HFF-Myc (cell line): Measurements from ENCODE around the gene MMP11.

Experiments used
- DNase-seq: peaks from one replicate; pipeline ENCODE4 v3.0.0-alpha.2; 2011; ENCODE audit warnings: low read depth; ENCODE audit errors: extremely low read depth
- H3K4me3 ChIP-seq: replicated peaks from 2 replicates; pipeline ENCODE4 v1.5.1; 2011; ENCODE audit warnings: low read depth, mild to moderate bottlenecking, control low read depth, low read length
- CTCF ChIP-seq: IDR thresholded peaks from 2 replicates; pipeline ENCODE4 v1.5.1; 2012; ENCODE audit warnings: mild to moderate bottlenecking, low read depth, low read length, control low read depth; ENCODE audit errors: missing control alignments

Gene MMP11

DNA sequence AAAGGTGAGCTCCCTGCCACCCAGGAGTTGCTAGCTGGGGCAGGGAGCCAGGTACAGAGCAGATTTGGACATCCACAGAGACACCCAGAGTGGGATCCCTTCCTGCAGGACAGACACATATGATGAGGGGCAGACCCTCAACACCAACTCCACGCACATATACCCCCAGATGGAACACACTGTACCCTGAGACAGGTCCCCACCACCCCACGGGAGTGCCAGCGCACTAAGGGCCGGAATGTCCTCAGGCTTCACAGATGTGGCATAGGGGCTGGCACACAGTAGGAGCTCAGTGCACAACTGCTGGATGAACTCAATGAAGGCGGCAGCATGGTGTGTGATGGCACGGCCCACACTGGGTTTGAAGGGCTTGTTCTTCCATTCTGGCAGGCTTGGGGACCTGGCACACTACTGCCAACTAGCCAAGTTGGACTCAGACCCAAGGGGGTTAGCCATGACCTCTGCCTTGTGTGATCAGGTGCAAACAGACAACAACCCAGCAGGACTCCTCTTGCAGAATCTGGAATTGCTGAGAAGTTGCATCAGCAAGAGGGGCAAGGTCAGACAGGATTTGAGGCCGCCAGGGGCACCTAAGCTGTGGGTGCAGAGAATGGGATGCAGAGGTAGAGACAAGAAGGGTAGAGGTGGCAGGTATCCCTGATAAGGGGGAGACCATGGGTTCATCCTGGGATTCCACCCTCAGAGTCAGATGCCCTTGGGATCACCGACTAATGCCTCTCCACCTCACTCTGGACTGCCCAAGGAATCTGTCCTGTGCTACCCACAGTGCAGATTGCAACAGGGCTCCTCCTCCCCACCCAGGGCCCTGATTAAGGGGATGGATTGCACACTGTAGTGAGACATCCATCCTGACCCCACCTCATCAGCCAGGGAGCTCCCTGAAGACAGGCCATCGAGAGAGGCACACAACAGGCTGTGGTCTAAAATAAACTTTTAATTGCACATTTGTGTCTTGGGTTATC, 7.5 kb upstream of the MMP11 start:
- no peak for DNase-seq
- TF ChIP-seq CTCF, result no peak
- no peak overlapping the region for H3K4me3 ChIP-seq

DNA sequence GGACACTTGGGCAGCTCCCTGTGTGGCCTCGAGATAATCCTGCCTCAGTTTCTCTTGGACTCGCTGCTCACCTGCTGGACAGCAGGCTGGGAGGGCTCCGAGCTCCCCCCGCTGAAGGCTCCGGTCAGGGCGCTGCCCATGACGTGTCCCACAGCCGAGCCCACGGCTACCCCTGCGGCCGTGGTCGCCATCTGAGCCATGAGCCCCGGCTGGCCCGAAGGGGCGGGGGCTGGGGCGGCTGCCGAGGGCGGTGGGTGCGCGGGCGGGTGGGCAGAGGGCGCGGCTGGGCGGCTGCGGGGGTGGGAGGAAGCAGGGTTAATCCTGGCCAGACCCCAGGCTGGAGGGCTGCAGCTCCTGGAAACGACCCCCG, 5.4 kb upstream of the MMP11 start:
- DNase-seq, result no peak
- H3K4me3 ChIP-seq, result peak overlapping the region; percentile 57
- TF ChIP-seq CTCF, result no peak

DNA sequence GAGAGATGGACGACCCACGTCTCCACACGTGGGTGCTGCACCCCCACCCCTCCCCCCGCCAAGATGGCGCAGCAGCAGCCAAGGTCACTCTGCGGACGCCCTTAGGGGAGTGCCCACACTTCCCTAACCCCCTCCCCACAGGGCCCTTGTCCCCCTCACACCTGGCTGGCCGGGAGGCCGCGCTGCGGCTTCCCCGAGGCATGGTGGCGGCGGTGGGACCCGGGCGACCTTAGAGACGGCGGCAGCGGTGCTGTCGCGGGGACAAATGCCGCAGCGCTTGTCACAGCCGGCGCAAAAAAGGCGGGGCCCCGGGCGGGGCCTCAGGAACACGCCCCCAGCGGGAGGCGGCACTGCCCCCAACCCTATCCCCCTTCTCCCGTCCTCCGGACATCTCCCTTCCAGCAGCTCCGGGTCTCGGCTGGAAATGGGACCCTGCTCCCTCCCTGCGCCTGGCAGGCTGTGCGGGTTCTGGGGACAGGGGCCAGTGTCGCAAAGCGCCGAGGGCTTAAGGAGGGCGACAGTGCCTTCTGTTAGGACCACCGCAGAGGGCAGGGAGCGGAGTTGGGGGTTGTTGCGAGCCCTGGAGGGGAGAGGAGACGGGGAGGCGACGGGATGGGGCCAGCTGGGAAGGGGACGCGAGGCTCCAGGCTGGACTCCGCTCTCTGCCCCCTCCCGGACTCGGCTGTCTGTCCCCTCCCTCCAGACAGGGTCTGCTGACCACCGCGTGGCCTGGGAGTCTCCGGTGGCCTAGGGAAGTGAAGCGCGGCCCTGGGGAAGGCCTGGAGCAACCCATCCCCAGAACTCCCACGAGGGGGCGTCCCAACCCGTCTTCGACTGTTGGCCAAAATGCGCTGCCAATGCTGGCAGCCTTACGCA, 4.7 kb upstream of the MMP11 start, which contains the start of gene CHCHD10:
CHCHD10 (minus strand) TSS at position 300 of the 876 bp plus-strand sequence; CDS start at position 202, 98 bp downstream.
- no peak for DNase-seq
- peak; percentile 82 for TF ChIP-seq CTCF

DNA sequence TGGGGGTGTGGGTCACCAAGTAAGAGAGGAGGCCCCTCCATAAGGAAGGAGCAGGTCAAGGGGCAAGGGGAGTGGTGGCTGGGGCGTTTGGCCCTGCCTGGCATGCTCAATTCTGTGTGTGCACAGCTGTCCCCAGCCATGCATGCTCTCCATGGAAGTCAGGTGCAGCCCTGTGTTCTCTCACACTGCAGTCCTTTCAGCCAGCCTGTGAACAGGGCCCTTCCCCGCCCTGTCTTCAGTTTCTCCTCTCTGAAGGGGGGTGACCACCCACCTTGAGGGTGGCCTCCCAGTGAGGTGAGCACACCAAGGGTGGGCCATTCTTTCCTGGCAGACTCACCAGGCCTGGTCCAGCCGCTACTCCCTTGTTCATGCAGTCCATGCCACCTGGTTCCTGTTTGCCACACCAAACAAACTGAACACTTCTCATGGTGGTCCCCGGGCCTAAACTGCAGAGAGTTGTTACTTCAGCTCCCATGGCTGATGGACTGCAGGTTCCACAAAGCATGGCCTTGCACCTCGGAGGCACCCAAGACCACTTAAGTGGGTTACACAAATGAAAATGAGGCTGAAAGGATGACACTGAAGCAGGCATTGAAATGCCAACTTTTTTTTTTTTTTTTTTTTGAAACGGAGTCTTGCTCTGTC, 3.2 kb upstream of the MMP11 start:
- H3K4me3 ChIP-seq, result no peak overlapping the region
- TF ChIP-seq CTCF, result no peak
- no peak for DNase-seq

More for the DNA sequence above, 4.7 kb upstream of the MMP11 start, which contains the start of gene CHCHD10:
- peak within 1 kb of the TSS; percentile 57 for H3K4me3 ChIP-seq

- DNase-seq, result no peak
- no peak for TF ChIP-seq CTCF
- H3K4me3 ChIP-seq, result peak overlapping the region; percentile 31; the same call in 1 of the 2 replicates
Measured at GRCh38 chr22:23772315-23772648, 367 bp upstream of the MMP11 start.

GRCh38 chr22:23773483-23774113, 949 bp downstream of the MMP11 start:
- peak overlapping the region; percentile 47 for H3K4me3 ChIP-seq
- DNase-seq, result no peak
- TF ChIP-seq CTCF, result no peak
